Measurements from ENCODE around the gene KIRREL3. TPM values are rescaled to one million over a fixed set of nuclear protein-coding genes. Genes with fewer than 3 reads are reported as not detected.

Gene KIRREL3
- total and polyA plus RNA-seq, 2 of the 8 experiments (the other 6 are each of a cell fraction or from before 2014, with no cell fraction given) = 0.29 to 0.32 TPM

GRCh38 chr11:126669416-126669815 lies 331.2 kb downstream of the KIRREL3 start:
- no peak overlapping the region for H4K8ac ChIP-seq (ENCODE audit: extremely low read depth, insufficient read depth, low read length)
- no peak overlapping the region for H2BK5ac ChIP-seq (ENCODE audit: low read depth, low read length)
- no peak overlapping the region for H3K9ac ChIP-seq (replicated peaks in 1 of 4; ENCODE audit: extremely low read depth in 1 of 4, low read depth in 3 of 4, low read length in 3 of 4)
- no peaks in the 10 kb centered on the region for H3K4me1 ChIP-seq (replicated peaks in 1 of 4; ENCODE audit: control insufficient read depth in 3 of 4, insufficient read depth in 4 of 4, low read length in 3 of 4)
- H3K4ac ChIP-seq (replicated peaks; ENCODE audit: insufficient read length, low read depth, low read length) = no peak overlapping the region
- no peak overlapping the region for H3K4me3 ChIP-seq (ENCODE audit: extremely low read depth in 1 of 4, insufficient read depth in 2 of 4, low read depth in 3 of 4, low read length in 4 of 4)
- H4K5ac ChIP-seq (ENCODE audit: insufficient read length, low read depth, low read length) = no peak overlapping the region
- H2AK5ac ChIP-seq (ENCODE audit: low read depth, low read length) = no peak overlapping the region
- no peak overlapping the region for H2BK120ac ChIP-seq (replicated peaks; ENCODE audit: low read depth, low read length)
- H4K91ac ChIP-seq (replicated peaks; ENCODE audit: insufficient read length, low read length) = no peak overlapping the region
- no peaks in the 10 kb centered on the region for H4K20me1 ChIP-seq (replicated peaks in 1 of 2; ENCODE audit: control insufficient read depth in 1 of 2, insufficient read depth in 2 of 2, low read length in 2 of 2)
- no peak for FAIRE-seq
- no peaks in the 10 kb centered on the region for H3K9me3 ChIP-seq (ENCODE audit: insufficient read depth in 2 of 2, low read depth in 1 of 2, low read length in 1 of 2)
- no peaks in the 10 kb centered on the region for H3K36me3 ChIP-seq (ENCODE audit: control insufficient read depth in 2 of 4, insufficient read depth in 4 of 4, low read length in 3 of 4)
- H3K79me2 ChIP-seq (ENCODE audit: control insufficient read depth in 1 of 2, insufficient read depth in 2 of 2, low read length in 2 of 2) = no peaks in the 10 kb centered on the region
- no peaks in the 10 kb centered on the region; a peak in 1 of 7 replicates for H3K27me3 ChIP-seq (replicated peaks in 1 of 4; ENCODE audit: control insufficient read depth in 3 of 4, extremely low read depth in 1 of 4, insufficient read depth in 3 of 4, low read length in 3 of 4)
- no peak overlapping the region for H3K18ac ChIP-seq (ENCODE audit: extremely low read depth, low read length)
- TF ChIP-seq HDAC2 (IDR thresholded peaks at IDR 0.05; ENCODE audit: borderline replicate concordance in 1 of 2, low read depth in 2 of 2, low read length in 2 of 2) (no peak), GTF2F1 (IDR thresholded peaks at IDR 0.05; ENCODE audit: borderline replicate concordance, low read depth, low read length) (no peak), CTCF (IDR thresholded peaks at IDR 0.05; ENCODE audit: control extremely low read depth in 1 of 3, insufficient read depth in 1 of 3, low read depth in 1 of 3, low read length in 3 of 3) (no peak), RXRA (IDR thresholded peaks at IDR 0.05; ENCODE audit: insufficient read depth, low read depth, low read length) (no peak), TAF1 (IDR thresholded peaks at IDR 0.05; ENCODE audit: low read depth, low read length) (no peak), RNF2 (IDR thresholded peaks at IDR 0.05; ENCODE audit: borderline replicate concordance, low read depth, low read length, missing control alignments, poor library complexity, severe bottlenecking) (no peak), TCF12 (IDR thresholded peaks at IDR 0.05; ENCODE audit: low read depth, low read length) (no peak)
- H2BK20ac ChIP-seq (ENCODE audit: low read length) = no peak overlapping the region
- no peak overlapping the region for H2BK15ac ChIP-seq (ENCODE audit: low read length)
- H2AFZ ChIP-seq (ENCODE audit: low read length) = no peak overlapping the region
- POLR2A ChIA-PET (ENCODE audit: partially characterized antibody) = no interaction called here
- 79% methylated on average over 5 of the region's 5 CpGs; no CpG with 5 or more reads in 1 of the 2 experiments for WGBS, 2 experiments (ENCODE audit: extremely low coverage in 1 of 2, insufficient coverage in 1 of 2, insufficient read length in 1 of 2, insufficient replicate concordance in 2 of 2, low coverage in 1 of 2, low lambda C conversion rate in 2 of 2, missing lambda C conversion rate in 1 of 2)
- H3K79me1 ChIP-seq (ENCODE audit: low read depth, low read length) = no peaks in the 10 kb centered on the region
- H3K27ac ChIP-seq (ENCODE audit: low read depth, low read length) = no peak overlapping the region
- H3K14ac ChIP-seq (ENCODE audit: insufficient read length) = no peak overlapping the region
- H3K56ac ChIP-seq (replicated peaks; ENCODE audit: insufficient read length, low read depth, low read length) = no peak overlapping the region
- H3K23ac ChIP-seq (ENCODE audit: insufficient read length) = no peak overlapping the region
- CTCF ChIA-PET (ENCODE audit: partially characterized antibody) = interaction anchor here (1.4 kb wide), 1 partner anchor 188 kb away, joined by 3 read pairs; no protein-coding TSS in a partner anchor
- H3K23me2 ChIP-seq (ENCODE audit: low read depth, low read length) = no peaks in the 10 kb centered on the region
- H2BK12ac ChIP-seq (ENCODE audit: low read depth, low read length) = no peak overlapping the region
- no peak for DNase-seq (ENCODE audit: low read depth in 1 of 2, low spot score in 2 of 2)
- no peak overlapping the region for H3K4me2 ChIP-seq (ENCODE audit: insufficient read depth in 1 of 2, low read depth in 2 of 2, low read length in 2 of 2)

Data from H1 (cell line).